Measurements from ENCODE around the gene EYS. TPM values are rescaled to one million over a fixed set of nuclear protein-coding genes. Genes with fewer than 3 reads are reported as not detected.

The EYS gene
- total and polyA plus RNA-seq, 2 of the 13 experiments (the other 11 are each of a cell fraction or from before 2014, with no cell fraction given), result 0.04 to 0.07 TPM

GRCh38 chr6:64325093-64325492 is 1381.9 kb downstream of the EYS start:
- H3K9me3 ChIP-seq (ENCODE audit: low read length), result no peaks in the 10 kb centered on the region
- in situ Hi-C loops (cut with HindIII; ENCODE audit: extremely low pct_ligation_motif_present, low pct_unique_long_range_greater_than_20kb), result loop anchor here (10.0 kb wide), 1 partner anchor 400 kb away; no protein-coding TSS in a partner anchor
- H2AFZ ChIP-seq (ENCODE audit: low read length), result no peak overlapping the region
- no peaks in the 10 kb centered on the region for H3K79me2 ChIP-seq (ENCODE audit: insufficient read depth, low read length)
- BruUV-seq (replicated peaks), result no TSS peak
- ATAC-seq (no peak), DNase-seq (ENCODE audit: low spot score) (no peak), FAIRE-seq (no peak)
- no peak for TF ChIP-seq IKZF1 (IDR thresholded peaks at IDR 0.05)
- TF ChIP-seq, protein P1, sequence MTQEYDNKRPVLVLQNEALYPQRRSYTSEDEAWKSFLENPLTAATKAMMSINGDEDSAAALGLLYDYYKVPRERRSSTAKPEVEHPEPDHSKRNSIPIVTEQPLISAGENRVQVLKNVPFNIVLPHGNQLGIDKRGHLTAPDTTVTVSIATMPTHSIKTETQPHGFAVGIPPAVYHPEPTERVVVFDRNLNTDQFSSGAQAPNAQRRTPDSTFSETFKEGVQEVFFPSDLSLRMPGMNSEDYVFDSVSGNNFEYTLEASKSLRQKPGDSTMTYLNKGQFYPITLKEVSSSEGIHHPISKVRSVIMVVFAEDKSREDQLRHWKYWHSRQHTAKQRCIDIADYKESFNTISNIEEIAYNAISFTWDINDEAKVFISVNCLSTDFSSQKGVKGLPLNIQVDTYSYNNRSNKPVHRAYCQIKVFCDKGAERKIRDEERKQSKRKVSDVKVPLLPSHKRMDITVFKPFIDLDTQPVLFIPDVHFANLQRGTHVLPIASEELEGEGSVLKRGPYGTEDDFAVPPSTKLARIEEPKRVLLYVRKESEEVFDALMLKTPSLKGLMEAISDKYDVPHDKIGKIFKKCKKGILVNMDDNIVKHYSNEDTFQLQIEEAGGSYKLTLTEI (CRISPR knock-in tag; conservative IDR thresholded peaks at IDR 0.05), result no peak
- TF ChIP-seq SNAPC2 (CRISPR knock-in tag; IDR thresholded peaks at IDR 0.05), result no peak
- TF ChIP-seq SMARCC2 (IDR thresholded peaks at IDR 0.05), result no peak
- TF ChIP-seq NFKBIZ (CRISPR knock-in tag; IDR thresholded peaks at IDR 0.05), result no peak
- TF ChIP-seq, protein P2, sequence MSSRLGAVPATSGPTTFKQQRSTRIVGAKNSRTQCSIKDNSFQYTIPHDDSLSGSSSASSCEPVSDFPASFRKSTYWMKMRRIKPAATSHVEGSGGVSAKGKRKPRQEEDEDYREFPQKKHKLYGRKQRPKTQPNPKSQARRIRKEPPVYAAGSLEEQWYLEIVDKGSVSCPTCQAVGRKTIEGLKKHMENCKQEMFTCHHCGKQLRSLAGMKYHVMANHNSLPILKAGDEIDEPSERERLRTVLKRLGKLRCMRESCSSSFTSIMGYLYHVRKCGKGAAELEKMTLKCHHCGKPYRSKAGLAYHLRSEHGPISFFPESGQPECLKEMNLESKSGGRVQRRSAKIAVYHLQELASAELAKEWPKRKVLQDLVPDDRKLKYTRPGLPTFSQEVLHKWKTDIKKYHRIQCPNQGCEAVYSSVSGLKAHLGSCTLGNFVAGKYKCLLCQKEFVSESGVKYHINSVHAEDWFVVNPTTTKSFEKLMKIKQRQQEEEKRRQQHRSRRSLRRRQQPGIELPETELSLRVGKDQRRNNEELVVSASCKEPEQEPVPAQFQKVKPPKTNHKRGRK (CRISPR knock-in tag; IDR thresholded peaks at IDR 0.05), result no peak
- POLR2A ChIA-PET, result no interaction called here
- intact Hi-C loops (cut with micrococcal nuclease; ENCODE audit: unreplicated experiment), result no loop called here
- H3K9ac ChIP-seq (ENCODE audit: insufficient read depth, low read depth, low read length), result no peak overlapping the region
- no peaks in the 10 kb centered on the region for H3K4me1 ChIP-seq (ENCODE audit: insufficient read depth, low read length)
- no peaks in the 10 kb centered on the region for H4K20me1 ChIP-seq (ENCODE audit: insufficient read depth, low read length)
- no peaks in the 10 kb centered on the region for H3K27me3 ChIP-seq (ENCODE audit: control insufficient read depth in 1 of 2, insufficient read depth in 2 of 2, low read length in 2 of 2)
- CTCF ChIA-PET (ENCODE audit: low intra/inter-chr PET ratio, low total read pairs), result no interaction called here
- H3K36me3 ChIP-seq (replicated peaks in 1 of 2; ENCODE audit: control insufficient read depth in 1 of 2, insufficient read depth in 2 of 2, low read length in 2 of 2), result no peaks in the 10 kb centered on the region
- WGBS (ENCODE audit: low lambda C conversion rate), result 0% methylated on average over 2 of the region's 2 CpGs
- no peak overlapping the region for H3K27ac ChIP-seq (ENCODE audit: extremely low read length, insufficient read depth, low read length)
- H3K4me3 ChIP-seq (replicated peaks in 1 of 3; ENCODE audit: insufficient read depth in 1 of 3, low read depth in 2 of 3, low read length in 3 of 3), result no peak overlapping the region
- H3K4me2 ChIP-seq (ENCODE audit: low read depth, low read length), result no peak overlapping the region

- H3K9me3 ChIP-seq (ENCODE audit: low read length), result no peaks in the 10 kb centered on the region
- H3K4me1 ChIP-seq (ENCODE audit: insufficient read depth, low read length), result no peaks in the 10 kb centered on the region
- TF ChIP-seq, protein P3, sequence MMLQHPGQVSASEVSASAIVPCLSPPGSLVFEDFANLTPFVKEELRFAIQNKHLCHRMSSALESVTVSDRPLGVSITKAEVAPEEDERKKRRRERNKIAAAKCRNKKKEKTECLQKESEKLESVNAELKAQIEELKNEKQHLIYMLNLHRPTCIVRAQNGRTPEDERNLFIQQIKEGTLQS (CRISPR knock-in tag; IDR thresholded peaks at IDR 0.05), result no peak
- H4K20me1 ChIP-seq (ENCODE audit: insufficient read depth, low read length), result no peaks in the 10 kb centered on the region
- no peaks in the 10 kb centered on the region for H3K36me3 ChIP-seq (replicated peaks in 1 of 2; ENCODE audit: control insufficient read depth in 1 of 2, insufficient read depth in 2 of 2, low read length in 2 of 2)
- no peak for DNase-seq (ENCODE audit: low spot score)
- no peak overlapping the region for H3K4me3 ChIP-seq (replicated peaks in 1 of 3; ENCODE audit: insufficient read depth in 1 of 3, low read depth in 2 of 3, low read length in 3 of 3)
- intact Hi-C loops (cut with micrococcal nuclease; ENCODE audit: unreplicated experiment) (no loop called here), in situ Hi-C loops (cut with HindIII; ENCODE audit: extremely low pct_ligation_motif_present, low pct_unique_long_range_greater_than_20kb) (no loop called here)
- H2AFZ ChIP-seq (ENCODE audit: low read length), result no peak overlapping the region
- ChIA-PET POLR2A (no interaction called here), CTCF (ENCODE audit: low intra/inter-chr PET ratio, low total read pairs) (no interaction called here)
- BruUV-seq (replicated peaks), result no TSS peak
- H3K27ac ChIP-seq (ENCODE audit: extremely low read length, insufficient read depth, low read length), result no peak overlapping the region
- ATAC-seq, result no peak
- no peak overlapping the region for H3K9ac ChIP-seq (ENCODE audit: insufficient read depth, low read depth, low read length)
- FAIRE-seq, result no peak
- H3K4me2 ChIP-seq (ENCODE audit: low read depth, low read length), result no peak overlapping the region
- H3K79me2 ChIP-seq (ENCODE audit: insufficient read depth, low read length), result no peaks in the 10 kb centered on the region
- H3K27me3 ChIP-seq (ENCODE audit: control insufficient read depth in 1 of 2, insufficient read depth in 2 of 2, low read length in 2 of 2), result no peaks in the 10 kb centered on the region
Measured at GRCh38 chr6:64310214-64310613, 1396.8 kb downstream of the EYS start.

All from HepG2 (cell line).